GM12878 (cell line): ENCODE data around the gene DCDC2. TPM values are rescaled to one million over a fixed set of nuclear protein-coding genes. Genes with fewer than 3 reads are reported as not detected.

Experiments used
- ATAC-seq: fragments of 200-7000 bp; cut with Tn5 transposase; 3 replicates; pipeline ENCODE4 v1.9.1; 2020; ENCODE audit warnings: mild to moderate bottlenecking, moderate library complexity
- BruUV-seq: library from RNA; stranded (reverse); fragments of 400-500 nt; replicated peaks from 2 replicates; lab custom pipeline; 2021; lab: Mats Ljungman, UMichigan
- CTCF ChIA-PET: fragments of 300-600 bp; sonication (Branson Sonifier 250); formaldehyde crosslinking; extraction: SDS; loops from one replicate; lab custom pipeline; 2021; ENCODE audit warnings: inconsistent platforms; lab: Yijun Ruan, JAX
- POLR2A ChIA-PET: fragments of 350-600 bp; formaldehyde crosslinking; extraction: SDS; loops from one replicate; lab custom pipeline; 2021; ENCODE audit warnings: inconsistent platforms; lab: Charles Lee
- RAD21 ChIA-PET: fragments of 300-600 bp; sonication (Branson Sonifier 250); formaldehyde crosslinking; loops from one replicate; lab custom pipeline; 2023; ENCODE audit warnings: antibody characterized with exemption; ENCODE audit not compliant: unreplicated experiment; lab: Charles Lee
- SMC1A ChIA-PET: fragments of 300-600 bp; sonication (Branson Sonifier 250); formaldehyde crosslinking; loops from one replicate; lab custom pipeline; 2023; ENCODE audit not compliant: unreplicated experiment, uncharacterized antibody; lab: Charles Lee
- DNase-seq: peaks from one replicate; pipeline ENCODE4 v3.0.0-alpha.2; 2011; ENCODE audit warnings: low read depth, low spot score
- FAIRE-seq: peaks from 3 replicates; lab custom pipeline; 2011; peaks lifted over from hg19 to GRCh38; lab: Jason Lieb, UNC
- H2AFZ ChIP-seq: 2 replicates; pipeline ENCODE4 v1.6.0; 2011; ENCODE audit warnings: low read depth, low read length, control low read depth; ENCODE audit not compliant: control insufficient read depth
- H3K27ac ChIP-seq: 2 replicates; pipeline ENCODE4 v1.5.1; 2011; ENCODE audit warnings: control low read depth; ENCODE audit not compliant: control insufficient read depth, insufficient read depth
- H3K27me3 ChIP-seq, 2 experiments: replicated peaks in 1 of 2; 2 replicates each; pipeline versions ENCODE4 v1.6.0 to v1.6.1; 2011; ENCODE audit warnings: low read length in 1 of 2; ENCODE audit not compliant: control insufficient read depth in 2 of 2, insufficient read depth in 2 of 2
- H3K36me3 ChIP-seq, 2 experiments: 2 replicates each; pipeline ENCODE4 v1.5.1; 2011; ENCODE audit warnings: low read length in 1 of 2; ENCODE audit not compliant: control insufficient read depth in 2 of 2, insufficient read depth in 2 of 2
- H3K4me1 ChIP-seq: 2 replicates; pipeline ENCODE4 v1.6.1; 2011; ENCODE audit warnings: mild to moderate bottlenecking, low read length, moderate library complexity, mixed read lengths; ENCODE audit not compliant: control insufficient read depth, insufficient read depth
- H3K4me2 ChIP-seq: 2 replicates; pipeline ENCODE4 v1.6.0; 2011; ENCODE audit warnings: control low read depth; ENCODE audit not compliant: control insufficient read depth, insufficient read depth
- H3K4me3 ChIP-seq: fragments of 200-600 bp; sonication (generic); 2 replicates; pipeline ENCODE4 v1.5.1; 2016
- H3K79me2 ChIP-seq: 2 replicates; pipeline ENCODE4 v1.6.0; 2011; ENCODE audit warnings: low read length; ENCODE audit not compliant: control insufficient read depth, insufficient read depth
- H3K9ac ChIP-seq: 2 replicates; pipeline ENCODE4 v1.8.0; 2011; ENCODE audit warnings: low read length, control low read depth, mixed read lengths; ENCODE audit not compliant: control insufficient read depth, insufficient read depth
- H3K9me3 ChIP-seq: replicated peaks from 3 replicates; pipeline ENCODE4 v1.5.1; 2011; ENCODE audit warnings: mild to moderate bottlenecking, low read length; ENCODE audit not compliant: control insufficient read depth, insufficient read depth
- H4K20me1 ChIP-seq: 2 replicates; pipeline ENCODE4 v1.6.0; 2011; ENCODE audit not compliant: control insufficient read depth, insufficient read depth
- IRF4 ChIP-seq: IDR thresholded peaks from 2 replicates; pipeline ENCODE4 v1.6.1; 2011; ENCODE audit warnings: low read depth, low read length
- JUNB ChIP-seq: IDR thresholded peaks from 2 replicates; pipeline ENCODE4 v1.6.1; 2016; ENCODE audit warnings: antibody characterized with exemption, mild to moderate bottlenecking
- KDM1A ChIP-seq: fragments of 200-600 bp; sonication (generic); IDR thresholded peaks from 2 replicates; pipeline ENCODE4 v1.6.1; 2016; ENCODE audit warnings: borderline replicate concordance
- RB1 ChIP-seq: fragments of 450-650 bp; formaldehyde crosslinking; IDR thresholded peaks from 2 replicates; pipeline ENCODE4 v1.6.1; 2017; ENCODE audit warnings: mild to moderate bottlenecking, borderline replicate concordance
- SPI1 ChIP-seq: IDR thresholded peaks from 2 replicates; pipeline ENCODE4 v1.6.1; 2011; ENCODE audit warnings: low read depth, mild to moderate bottlenecking, low read length, moderate library complexity, borderline replicate concordance; ENCODE audit not compliant: insufficient read depth
- YBX1 ChIP-seq: fragments of 450-650 bp; IDR thresholded peaks from 2 replicates; pipeline ENCODE4 v1.6.1; 2016; ENCODE audit warnings: antibody characterized with exemption
- ZNF384 ChIP-seq: IDR thresholded peaks from 2 replicates; pipeline ENCODE4 v1.6.1; 2012; ENCODE audit warnings: low read depth, mild to moderate bottlenecking, low read length, improper control_type of control experiment, borderline replicate concordance
- in situ Hi-C: fragments of 300-500 bp; cut with MboI; formaldehyde crosslinking; loops from 9 replicates; pipeline ENCODE4 v1.14.3; 2018; ENCODE audit warnings: mixed read lengths
- intact Hi-C: fragments of 100-400 bp; cut with micrococcal nuclease; formaldehyde crosslinking; loops from one replicate; pipeline ENCODE4 v1.14.2; 2022; ENCODE audit not compliant: unreplicated experiment
- polyA plus RNA-seq, 11 experiments: library from polyadenylated mRNA; depleted of rRNA in 4 of 11; unstranded in 6 of 11; stranded (reverse) in 5 of 11; fragments of >200 nt; fragmentation: Nextera tagmentation in 4 of 11; fragmentation: Illumina TruSeq in 1 of 11; extraction: Ambion mirVana in 4 of 11; extraction: Trizol in 1 of 11; gene quantifications; 1 replicate in 1 of 11; 2 replicates in 10 of 11; pipeline versions ENCODE4 v1.2.1 to v1.2.3, GENCODE V29; 2011 to 2016; ENCODE audit warnings: inconsistent platforms in 2 of 11, missing spikeins in 2 of 11, low read depth in 1 of 11
- total RNA-seq, 4 experiments: library from RNA; depleted of rRNA in 3 of 4; stranded (reverse); fragments of >200 nt in 3 of 4; fragmentation: Illumina TruSeq in 1 of 4; extraction: Trizol in 1 of 4; gene quantifications; 2 replicates each; pipeline versions ENCODE4 v1.2.1 to v1.2.3, GENCODE V29; 2013 to 2021
- TF ChIP-seq, protein P1 (sequence below): fragments of 150-350 bp; IDR thresholded peaks from 2 replicates; pipeline ENCODE4 v1.6.1; 2014; ENCODE audit warnings: mild to moderate bottlenecking, low read depth, low read length
- TF ChIP-seq, protein P2 (sequence below): fragments of 450-650 bp; IDR thresholded peaks from 2 replicates; pipeline ENCODE4 v1.6.1; 2018; ENCODE audit warnings: borderline replicate concordance, mild to moderate bottlenecking; ENCODE audit not compliant: partially characterized antibody
- TF ChIP-seq, protein P3 (sequence below): fragments of 450-650 bp; IDR thresholded peaks from 2 replicates; pipeline ENCODE4 v1.6.1; 2016; ENCODE audit warnings: mild to moderate bottlenecking
- TF ChIP-seq, protein P4 (sequence below): fragments of 450-650 bp; formaldehyde crosslinking; IDR thresholded peaks from 2 replicates; pipeline ENCODE4 v1.4.0; 2022; ENCODE audit warnings: mild to moderate bottlenecking, moderate library complexity
- TF ChIP-seq, protein P5 (sequence below): IDR thresholded peaks from 2 replicates; pipeline ENCODE4 v1.6.1; 2011; ENCODE audit warnings: borderline replicate concordance, low read depth, mild to moderate bottlenecking, moderate library complexity, low read length; ENCODE audit not compliant: insufficient read depth, poor library complexity, severe bottlenecking
- TF ChIP-seq, protein P6 (sequence below): IDR thresholded peaks from 2 replicates; pipeline ENCODE4 v1.6.1; 2012; ENCODE audit warnings: low read depth, low read length, improper control_type of control experiment

The DCDC2 gene
- total and polyA plus RNA-seq, 10 of the 15 experiments (the other 5 are each of a cell fraction or from before 2014, with no cell fraction given) = under 0.01 to 0.03 TPM; not detected in 8

DNA sequence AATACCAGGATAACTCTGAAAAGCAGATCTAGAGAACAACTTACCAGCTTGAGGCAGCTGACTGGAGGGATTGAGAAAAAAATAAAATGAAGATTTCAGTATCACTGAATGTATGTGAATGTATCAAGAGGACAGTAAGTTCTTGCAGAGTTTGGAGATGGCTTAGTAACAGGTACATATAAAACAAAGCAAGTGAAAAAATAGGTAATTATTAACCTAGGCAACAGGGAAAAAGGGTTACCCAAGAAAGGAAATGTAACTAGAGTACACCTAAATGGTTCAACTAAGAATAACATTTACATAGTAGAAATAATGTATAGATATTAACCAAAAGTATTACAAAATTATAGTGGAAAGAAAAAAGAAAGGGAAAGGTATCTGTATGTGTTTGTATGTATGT, 164.5 kb downstream of the DCDC2 start:
- H2AFZ ChIP-seq = no peak overlapping the region
- no peaks in the 10 kb centered on the region for H3K4me1 ChIP-seq
- CTCF ChIA-PET = interaction anchor here (0.6 kb wide), 1 partner anchor 128 kb away, joined by 3 read pairs; no protein-coding TSS in a partner anchor
- SMC1A ChIA-PET = no interaction called here
- no peaks in the 10 kb centered on the region for H3K9me3 ChIP-seq
- DNase-seq (no peak), FAIRE-seq (no peak), ATAC-seq (no peak)
- intact Hi-C loops = no loop called here
- no peak overlapping the region for H3K4me3 ChIP-seq
- in situ Hi-C loops = no loop called here
- no peak overlapping the region for H3K27ac ChIP-seq
- H3K4me2 ChIP-seq = no peak overlapping the region
- H4K20me1 ChIP-seq = no peaks in the 10 kb centered on the region
- POLR2A ChIA-PET = no interaction called here
- H3K79me2 ChIP-seq = no peaks in the 10 kb centered on the region
- RAD21 ChIA-PET = no interaction called here
- H3K9ac ChIP-seq = no peak overlapping the region
- H3K36me3 ChIP-seq = no peaks in the 10 kb centered on the region
- H3K27me3 ChIP-seq = no peaks in the 10 kb centered on the region; a peak in 1 of 4 replicates
- BruUV-seq = no TSS peak
- TF ChIP-seq, protein P1, sequence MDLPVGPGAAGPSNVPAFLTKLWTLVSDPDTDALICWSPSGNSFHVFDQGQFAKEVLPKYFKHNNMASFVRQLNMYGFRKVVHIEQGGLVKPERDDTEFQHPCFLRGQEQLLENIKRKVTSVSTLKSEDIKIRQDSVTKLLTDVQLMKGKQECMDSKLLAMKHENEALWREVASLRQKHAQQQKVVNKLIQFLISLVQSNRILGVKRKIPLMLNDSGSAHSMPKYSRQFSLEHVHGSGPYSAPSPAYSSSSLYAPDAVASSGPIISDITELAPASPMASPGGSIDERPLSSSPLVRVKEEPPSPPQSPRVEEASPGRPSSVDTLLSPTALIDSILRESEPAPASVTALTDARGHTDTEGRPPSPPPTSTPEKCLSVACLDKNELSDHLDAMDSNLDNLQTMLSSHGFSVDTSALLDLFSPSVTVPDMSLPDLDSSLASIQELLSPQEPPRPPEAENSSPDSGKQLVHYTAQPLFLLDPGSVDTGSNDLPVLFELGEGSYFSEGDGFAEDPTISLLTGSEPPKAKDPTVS = no peak
- TF ChIP-seq SPI1 (no peak), JUNB (no peak), KDM1A (no peak), RB1 (no peak), YBX1 (no peak), IRF4 (no peak), ZNF384 (no peak)
- TF ChIP-seq, protein P2, sequence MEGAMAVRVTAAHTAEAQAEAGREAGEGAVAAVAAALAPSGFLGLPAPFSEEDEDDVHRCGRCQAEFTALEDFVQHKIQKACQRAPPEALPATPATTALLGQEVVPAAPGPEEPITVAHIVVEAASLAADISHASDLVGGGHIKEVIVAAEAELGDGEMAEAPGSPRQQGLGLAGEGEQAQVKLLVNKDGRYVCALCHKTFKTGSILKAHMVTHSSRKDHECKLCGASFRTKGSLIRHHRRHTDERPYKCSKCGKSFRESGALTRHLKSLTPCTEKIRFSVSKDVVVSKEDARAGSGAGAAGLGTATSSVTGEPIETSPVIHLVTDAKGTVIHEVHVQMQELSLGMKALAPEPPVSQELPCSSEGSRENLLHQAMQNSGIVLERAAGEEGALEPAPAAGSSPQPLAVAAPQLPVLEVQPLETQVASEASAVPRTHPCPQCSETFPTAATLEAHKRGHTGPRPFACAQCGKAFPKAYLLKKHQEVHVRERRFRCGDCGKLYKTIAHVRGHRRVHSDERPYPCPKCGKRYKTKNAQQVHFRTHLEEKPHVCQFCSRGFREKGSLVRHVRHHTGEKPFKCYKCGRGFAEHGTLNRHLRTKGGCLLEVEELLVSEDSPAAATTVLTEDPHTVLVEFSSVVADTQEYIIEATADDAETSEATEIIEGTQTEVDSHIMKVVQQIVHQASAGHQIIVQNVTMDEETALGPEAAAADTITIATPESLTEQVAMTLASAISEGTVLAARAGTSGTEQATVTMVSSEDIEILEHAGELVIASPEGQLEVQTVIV = no peak
- TF ChIP-seq, protein P3, sequence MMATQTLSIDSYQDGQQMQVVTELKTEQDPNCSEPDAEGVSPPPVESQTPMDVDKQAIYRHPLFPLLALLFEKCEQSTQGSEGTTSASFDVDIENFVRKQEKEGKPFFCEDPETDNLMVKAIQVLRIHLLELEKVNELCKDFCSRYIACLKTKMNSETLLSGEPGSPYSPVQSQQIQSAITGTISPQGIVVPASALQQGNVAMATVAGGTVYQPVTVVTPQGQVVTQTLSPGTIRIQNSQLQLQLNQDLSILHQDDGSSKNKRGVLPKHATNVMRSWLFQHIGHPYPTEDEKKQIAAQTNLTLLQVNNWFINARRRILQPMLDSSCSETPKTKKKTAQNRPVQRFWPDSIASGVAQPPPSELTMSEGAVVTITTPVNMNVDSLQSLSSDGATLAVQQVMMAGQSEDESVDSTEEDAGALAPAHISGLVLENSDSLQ = no peak
- TF ChIP-seq, protein P4, sequence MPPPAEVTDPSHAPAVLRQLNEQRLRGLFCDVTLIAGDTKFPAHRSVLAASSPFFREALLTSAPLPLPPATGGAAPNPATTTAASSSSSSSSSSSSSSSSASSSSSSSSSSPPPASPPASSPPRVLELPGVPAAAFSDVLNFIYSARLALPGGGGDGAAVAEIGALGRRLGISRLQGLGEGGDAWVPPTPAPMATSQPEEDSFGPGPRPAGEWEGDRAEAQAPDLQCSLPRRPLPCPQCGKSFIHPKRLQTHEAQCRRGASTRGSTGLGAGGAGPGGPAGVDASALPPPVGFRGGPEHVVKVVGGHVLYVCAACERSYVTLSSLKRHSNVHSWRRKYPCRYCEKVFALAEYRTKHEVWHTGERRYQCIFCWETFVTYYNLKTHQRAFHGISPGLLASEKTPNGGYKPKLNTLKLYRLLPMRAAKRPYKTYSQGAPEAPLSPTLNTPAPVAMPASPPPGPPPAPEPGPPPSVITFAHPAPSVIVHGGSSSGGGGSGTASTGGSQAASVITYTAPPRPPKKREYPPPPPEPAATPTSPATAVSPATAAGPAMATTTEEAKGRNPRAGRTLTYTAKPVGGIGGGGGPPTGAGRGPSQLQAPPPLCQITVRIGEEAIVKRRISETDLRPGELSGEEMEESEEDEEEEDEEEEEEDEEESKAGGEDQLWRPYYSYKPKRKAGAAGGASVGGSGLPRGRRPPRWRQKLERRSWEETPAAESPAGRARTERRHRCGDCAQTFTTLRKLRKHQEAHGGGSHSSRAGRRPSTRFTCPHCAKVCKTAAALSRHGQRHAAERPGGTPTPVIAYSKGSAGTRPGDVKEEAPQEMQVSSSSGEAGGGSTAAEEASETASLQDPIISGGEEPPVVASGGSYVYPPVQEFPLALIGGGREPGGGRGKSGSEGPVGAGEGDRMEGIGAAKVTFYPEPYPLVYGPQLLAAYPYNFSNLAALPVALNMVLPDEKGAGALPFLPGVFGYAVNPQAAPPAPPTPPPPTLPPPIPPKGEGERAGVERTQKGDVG (CRISPR knock-in tag) = no peak
- TF ChIP-seq, protein P5, sequence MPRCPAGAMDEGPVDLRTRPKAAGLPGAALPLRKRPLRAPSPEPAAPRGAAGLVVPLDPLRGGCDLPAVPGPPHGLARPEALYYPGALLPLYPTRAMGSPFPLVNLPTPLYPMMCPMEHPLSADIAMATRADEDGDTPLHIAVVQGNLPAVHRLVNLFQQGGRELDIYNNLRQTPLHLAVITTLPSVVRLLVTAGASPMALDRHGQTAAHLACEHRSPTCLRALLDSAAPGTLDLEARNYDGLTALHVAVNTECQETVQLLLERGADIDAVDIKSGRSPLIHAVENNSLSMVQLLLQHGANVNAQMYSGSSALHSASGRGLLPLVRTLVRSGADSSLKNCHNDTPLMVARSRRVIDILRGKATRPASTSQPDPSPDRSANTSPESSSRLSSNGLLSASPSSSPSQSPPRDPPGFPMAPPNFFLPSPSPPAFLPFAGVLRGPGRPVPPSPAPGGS = no peak
- TF ChIP-seq, protein P6, sequence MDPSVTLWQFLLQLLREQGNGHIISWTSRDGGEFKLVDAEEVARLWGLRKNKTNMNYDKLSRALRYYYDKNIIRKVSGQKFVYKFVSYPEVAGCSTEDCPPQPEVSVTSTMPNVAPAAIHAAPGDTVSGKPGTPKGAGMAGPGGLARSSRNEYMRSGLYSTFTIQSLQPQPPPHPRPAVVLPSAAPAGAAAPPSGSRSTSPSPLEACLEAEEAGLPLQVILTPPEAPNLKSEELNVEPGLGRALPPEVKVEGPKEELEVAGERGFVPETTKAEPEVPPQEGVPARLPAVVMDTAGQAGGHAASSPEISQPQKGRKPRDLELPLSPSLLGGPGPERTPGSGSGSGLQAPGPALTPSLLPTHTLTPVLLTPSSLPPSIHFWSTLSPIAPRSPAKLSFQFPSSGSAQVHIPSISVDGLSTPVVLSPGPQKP = no peak
